C4-2B (cell line): ENCODE data around the gene RASGEF1C.

ENCODE experiments used
- CTCF ChIP-seq: fragments of 450-650 bp; conservative IDR thresholded peaks from 2 replicates; pipeline ENCODE4 v1.5.1; 2017; ENCODE audit warnings: mild to moderate bottlenecking
- ZFX ChIP-seq: fragments of 450-650 bp; IDR thresholded peaks from 2 replicates; pipeline ENCODE4 v1.6.1; 2017

GRCh38 chr5:180251141-180251540 is 42.1 kb upstream of the RASGEF1C start:
- no peak for TF ChIP-seq CTCF
- no peak for TF ChIP-seq ZFX
